GM12872 (cell line): ENCODE results near the gene ALDH7A1.

Experiments used
- TF ChIP-seq, protein P1 (sequence below): IDR thresholded peaks from 3 replicates; pipeline ENCODE4 v1.5.1; 2011; ENCODE audit warnings: low read depth, mild to moderate bottlenecking, low read length, moderate library complexity; ENCODE audit not compliant: insufficient read depth

ALDH7A1 gene

DNA sequence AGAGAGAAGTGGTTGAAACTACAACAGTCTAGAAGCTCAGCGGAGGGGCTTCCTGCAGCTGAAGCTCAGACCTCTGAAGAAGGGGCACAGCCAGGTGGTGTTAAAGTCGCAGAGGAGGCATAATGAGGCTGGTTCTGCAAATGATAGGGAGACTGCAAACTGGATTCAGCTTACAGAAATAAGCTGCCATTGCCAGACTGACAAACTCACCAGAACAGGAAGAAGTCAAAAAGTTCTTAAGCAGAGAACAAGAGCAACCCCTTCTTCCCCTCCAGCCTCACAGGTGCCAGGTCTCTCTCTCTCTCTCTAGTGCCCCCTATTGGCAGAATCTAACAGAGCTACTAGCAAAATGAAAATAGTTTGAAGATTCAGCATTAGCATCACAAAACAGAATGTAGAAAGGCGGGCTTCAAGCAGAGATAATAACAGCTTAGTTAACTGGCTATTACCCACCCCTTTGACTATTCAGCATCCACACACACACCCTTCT lies 95.1 kb downstream of the ALDH7A1 start:
- TF ChIP-seq, protein P1, sequence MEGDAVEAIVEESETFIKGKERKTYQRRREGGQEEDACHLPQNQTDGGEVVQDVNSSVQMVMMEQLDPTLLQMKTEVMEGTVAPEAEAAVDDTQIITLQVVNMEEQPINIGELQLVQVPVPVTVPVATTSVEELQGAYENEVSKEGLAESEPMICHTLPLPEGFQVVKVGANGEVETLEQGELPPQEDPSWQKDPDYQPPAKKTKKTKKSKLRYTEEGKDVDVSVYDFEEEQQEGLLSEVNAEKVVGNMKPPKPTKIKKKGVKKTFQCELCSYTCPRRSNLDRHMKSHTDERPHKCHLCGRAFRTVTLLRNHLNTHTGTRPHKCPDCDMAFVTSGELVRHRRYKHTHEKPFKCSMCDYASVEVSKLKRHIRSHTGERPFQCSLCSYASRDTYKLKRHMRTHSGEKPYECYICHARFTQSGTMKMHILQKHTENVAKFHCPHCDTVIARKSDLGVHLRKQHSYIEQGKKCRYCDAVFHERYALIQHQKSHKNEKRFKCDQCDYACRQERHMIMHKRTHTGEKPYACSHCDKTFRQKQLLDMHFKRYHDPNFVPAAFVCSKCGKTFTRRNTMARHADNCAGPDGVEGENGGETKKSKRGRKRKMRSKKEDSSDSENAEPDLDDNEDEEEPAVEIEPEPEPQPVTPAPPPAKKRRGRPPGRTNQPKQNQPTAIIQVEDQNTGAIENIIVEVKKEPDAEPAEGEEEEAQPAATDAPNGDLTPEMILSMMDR, result peak; percentile 78

- TF ChIP-seq, protein P1, result no peak
Measured at GRCh38 chr5:126499278-126499677, 95.7 kb downstream of the ALDH7A1 start.

DNA sequence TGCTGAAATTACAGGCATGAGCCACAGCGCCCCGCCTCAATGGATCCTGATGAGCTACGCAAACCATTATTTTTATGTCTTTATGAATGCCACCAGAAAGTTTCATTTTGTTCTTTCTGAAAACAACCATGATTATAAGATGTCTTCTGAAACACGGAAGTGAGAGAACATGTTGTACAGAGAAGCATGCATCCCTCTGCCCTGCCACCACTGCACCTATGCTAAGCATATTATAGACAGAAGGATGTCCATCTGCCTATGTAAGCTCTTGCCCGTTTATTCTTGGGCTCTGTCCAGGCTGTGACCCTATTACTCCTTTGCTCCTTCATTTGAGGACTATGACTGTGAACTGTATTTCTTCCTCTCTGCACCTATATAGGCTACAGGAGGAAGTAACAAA lies 97.5 kb downstream of the ALDH7A1 start:
- TF ChIP-seq, protein P1, result no peak

DNA sequence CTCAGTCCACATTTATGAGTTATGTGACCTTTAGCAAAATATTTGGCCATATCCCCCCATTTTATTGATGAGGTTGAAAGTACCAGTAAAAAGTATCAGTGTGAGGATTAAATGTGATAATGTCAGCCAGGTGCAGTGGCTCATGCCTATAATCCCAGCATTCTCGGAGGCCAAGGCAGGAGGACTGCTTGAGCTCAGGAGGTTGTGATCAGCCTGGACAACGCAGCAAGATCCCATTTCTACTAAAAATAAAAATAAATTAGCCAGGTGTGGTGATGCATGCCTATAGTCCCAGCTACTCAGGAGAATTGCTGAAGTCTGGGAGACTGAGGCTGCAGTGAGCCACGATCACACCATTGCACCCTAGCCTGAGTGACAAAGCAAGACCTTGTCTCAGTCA lies 100.6 kb downstream of the ALDH7A1 start:
- TF ChIP-seq, protein P1, result no peak

GRCh38 chr5:126492939-126493338 lies 102.1 kb downstream of the ALDH7A1 start:
- TF ChIP-seq, protein P1, result peak; percentile 36; the same call in 1 of the 3 replicates

- TF ChIP-seq, protein P1, result no peak
Measured at GRCh38 chr5:126490167-126490940, 104.7 kb downstream of the ALDH7A1 start.

GRCh38 chr5:126488443-126489065 lies 106.5 kb downstream of the ALDH7A1 start:
- TF ChIP-seq, protein P1, result no peak
